ENCODE measurements around the gene MICALL2.

DNA sequence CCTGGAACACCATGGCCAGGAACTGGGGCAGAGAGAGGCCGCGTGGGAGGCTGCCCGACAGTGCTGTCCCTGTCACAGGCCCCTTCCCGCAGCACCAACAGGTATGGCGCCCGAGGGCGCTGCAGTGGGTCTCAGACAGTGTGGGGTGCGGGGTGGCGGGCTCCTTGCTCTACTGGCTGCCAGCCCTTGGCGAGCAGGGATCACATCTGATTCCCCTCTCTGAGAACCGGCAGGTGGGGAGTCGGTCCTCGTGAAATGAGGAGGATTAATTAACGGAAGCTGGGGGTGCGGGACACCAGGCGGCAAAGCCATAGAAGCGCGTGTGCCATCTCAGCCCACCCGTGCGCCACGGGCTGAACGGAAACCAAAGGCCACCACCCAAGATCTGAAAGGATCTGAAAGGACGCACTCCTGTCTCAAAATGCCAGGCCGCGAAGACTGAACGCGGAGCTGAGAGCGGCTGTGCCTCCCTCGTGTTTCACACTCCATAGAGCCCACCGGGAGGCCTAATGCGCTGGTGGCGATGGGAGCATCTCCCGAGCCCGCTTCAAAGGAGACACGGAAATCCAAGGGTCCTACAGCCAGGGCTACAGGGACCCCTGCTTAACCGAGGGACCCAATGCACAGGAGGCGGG, 38.1 kb upstream of the MICALL2 start:
- TF ChIP-seq ZFX (IDR thresholded peaks at IDR 0.05; ENCODE audit: borderline replicate concordance) = no peak
- TF ChIP-seq, protein P1, sequence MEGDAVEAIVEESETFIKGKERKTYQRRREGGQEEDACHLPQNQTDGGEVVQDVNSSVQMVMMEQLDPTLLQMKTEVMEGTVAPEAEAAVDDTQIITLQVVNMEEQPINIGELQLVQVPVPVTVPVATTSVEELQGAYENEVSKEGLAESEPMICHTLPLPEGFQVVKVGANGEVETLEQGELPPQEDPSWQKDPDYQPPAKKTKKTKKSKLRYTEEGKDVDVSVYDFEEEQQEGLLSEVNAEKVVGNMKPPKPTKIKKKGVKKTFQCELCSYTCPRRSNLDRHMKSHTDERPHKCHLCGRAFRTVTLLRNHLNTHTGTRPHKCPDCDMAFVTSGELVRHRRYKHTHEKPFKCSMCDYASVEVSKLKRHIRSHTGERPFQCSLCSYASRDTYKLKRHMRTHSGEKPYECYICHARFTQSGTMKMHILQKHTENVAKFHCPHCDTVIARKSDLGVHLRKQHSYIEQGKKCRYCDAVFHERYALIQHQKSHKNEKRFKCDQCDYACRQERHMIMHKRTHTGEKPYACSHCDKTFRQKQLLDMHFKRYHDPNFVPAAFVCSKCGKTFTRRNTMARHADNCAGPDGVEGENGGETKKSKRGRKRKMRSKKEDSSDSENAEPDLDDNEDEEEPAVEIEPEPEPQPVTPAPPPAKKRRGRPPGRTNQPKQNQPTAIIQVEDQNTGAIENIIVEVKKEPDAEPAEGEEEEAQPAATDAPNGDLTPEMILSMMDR (IDR thresholded peaks at IDR 0.05) = no peak

Measured in 22Rv1 (cell line).